ENCODE results near the gene TMEM260. TPM values are rescaled to one million over a fixed set of nuclear protein-coding genes. Genes with fewer than 3 reads are reported as not detected.
A peak's percentile ranks its signal among the peaks of the same experiment; 100 is the strongest.

TMEM260 gene
- total and polyA plus RNA-seq, 2 donors (not counting 3 experiments of a cell fraction or from before 2014, with no cell fraction given): 9.1 to 16.2 TPM

DNA sequence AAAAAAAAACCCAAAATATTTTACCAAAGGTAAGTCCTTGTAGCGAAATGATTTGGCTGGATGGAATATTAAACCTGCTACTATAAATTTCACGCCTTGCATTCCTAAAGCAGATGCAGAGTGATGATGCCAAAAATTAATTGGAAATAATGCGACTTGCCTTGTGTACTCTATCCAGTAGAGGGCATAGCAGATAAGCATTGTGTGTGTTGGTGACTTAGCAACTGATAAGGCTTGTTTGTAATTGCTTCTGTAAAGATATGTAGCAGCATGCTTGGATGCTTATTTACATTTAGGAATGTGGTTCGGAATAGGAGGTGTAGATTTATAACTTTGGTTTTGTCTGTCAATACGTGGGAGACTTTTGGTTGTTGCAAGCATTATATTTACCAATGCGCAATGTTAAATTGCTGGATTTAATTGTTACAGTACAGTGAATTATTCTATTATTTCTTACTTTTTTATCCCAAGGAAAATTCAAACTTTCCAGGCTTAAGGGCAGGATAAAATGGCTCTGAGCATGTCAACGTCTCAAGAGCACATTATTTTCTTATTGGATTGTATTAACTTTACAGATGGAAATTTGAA lies 80.5 kb downstream of the TMEM260 start:
- H3K9me1 ChIP-seq (replicated peaks; ENCODE audit: control insufficient read depth, extremely low read depth, insufficient read depth, low read length): no peaks in the 10 kb centered on the region
- intact Hi-C loops (cut with micrococcal nuclease) (loop anchor here (1.0 to 10.0 kb wide), 5 partner anchors 78 to 657 kb away; no protein-coding TSS in a partner anchor), dilution Hi-C loops (cut with MboI; ENCODE audit: extremely low pct_ligation_motif_present, low sequenced_read_pairs) (no loop called here)
- no peaks in the 10 kb centered on the region for H3K27me3 ChIP-seq (ENCODE audit: control insufficient read depth in 2 of 2, insufficient read depth in 2 of 2, low read length in 2 of 2)
- ChIA-PET POLR2A (no interaction called here), CTCF (interaction anchor here (0.7 to 3.1 kb wide), 12 partner anchors 10 to 1413 kb away, joined by 3 to 26 read pairs (median 5); no protein-coding TSS in a partner anchor)
- DNase-seq (ENCODE audit: low read depth, low spot score) (peak; percentile 61), FAIRE-seq (peak; percentile 78)
- H4K20me1 ChIP-seq (replicated peaks; ENCODE audit: control insufficient read depth, extremely low read depth, insufficient read depth, low read length): no peaks in the 10 kb centered on the region
- no peak overlapping the region for H3K4me2 ChIP-seq (ENCODE audit: insufficient read depth, low read length)
- no peaks in the 10 kb centered on the region for H3K9me3 ChIP-seq (replicated peaks; ENCODE audit: control insufficient read depth, insufficient read depth, low read length)
- H3K36me3 ChIP-seq (ENCODE audit: control insufficient read depth in 2 of 2, extremely low read depth in 1 of 2, insufficient read depth in 2 of 2, low read length in 2 of 2): no peaks in the 10 kb centered on the region
- H3K4me3 ChIP-seq (replicated peaks in 1 of 3; ENCODE audit: insufficient read depth in 1 of 3, low read depth in 1 of 3, low read length in 3 of 3): no peak overlapping the region
- no peak overlapping the region for H3K27ac ChIP-seq (ENCODE audit: insufficient read depth, low read depth, low read length)
- H3K79me2 ChIP-seq (ENCODE audit: control insufficient read depth, insufficient read depth, low read length): no peaks in the 10 kb centered on the region
- BruUV-seq (replicated peaks): no TSS peak
- H3K9ac ChIP-seq (replicated peaks; ENCODE audit: extremely low read depth, insufficient read depth, low read length): no peak overlapping the region
- no peaks in the 10 kb centered on the region for H3K4me1 ChIP-seq (ENCODE audit: control insufficient read depth, extremely low read depth, insufficient read depth, low read length)
- no peak overlapping the region for H2AFZ ChIP-seq (ENCODE audit: low read depth, low read length)
- TF ChIP-seq, protein P1, sequence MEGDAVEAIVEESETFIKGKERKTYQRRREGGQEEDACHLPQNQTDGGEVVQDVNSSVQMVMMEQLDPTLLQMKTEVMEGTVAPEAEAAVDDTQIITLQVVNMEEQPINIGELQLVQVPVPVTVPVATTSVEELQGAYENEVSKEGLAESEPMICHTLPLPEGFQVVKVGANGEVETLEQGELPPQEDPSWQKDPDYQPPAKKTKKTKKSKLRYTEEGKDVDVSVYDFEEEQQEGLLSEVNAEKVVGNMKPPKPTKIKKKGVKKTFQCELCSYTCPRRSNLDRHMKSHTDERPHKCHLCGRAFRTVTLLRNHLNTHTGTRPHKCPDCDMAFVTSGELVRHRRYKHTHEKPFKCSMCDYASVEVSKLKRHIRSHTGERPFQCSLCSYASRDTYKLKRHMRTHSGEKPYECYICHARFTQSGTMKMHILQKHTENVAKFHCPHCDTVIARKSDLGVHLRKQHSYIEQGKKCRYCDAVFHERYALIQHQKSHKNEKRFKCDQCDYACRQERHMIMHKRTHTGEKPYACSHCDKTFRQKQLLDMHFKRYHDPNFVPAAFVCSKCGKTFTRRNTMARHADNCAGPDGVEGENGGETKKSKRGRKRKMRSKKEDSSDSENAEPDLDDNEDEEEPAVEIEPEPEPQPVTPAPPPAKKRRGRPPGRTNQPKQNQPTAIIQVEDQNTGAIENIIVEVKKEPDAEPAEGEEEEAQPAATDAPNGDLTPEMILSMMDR (IDR thresholded peaks at IDR 0.05; ENCODE audit: extremely low read depth in 1 of 2, insufficient read depth in 1 of 2, low read depth in 1 of 2, low read length in 2 of 2): peak; percentile 50 to 64
- no peak for TF ChIP-seq GATA2 (IDR thresholded peaks at IDR 0.05; ENCODE audit: insufficient read depth, insufficient read length, low read depth, low read length)

DNA sequence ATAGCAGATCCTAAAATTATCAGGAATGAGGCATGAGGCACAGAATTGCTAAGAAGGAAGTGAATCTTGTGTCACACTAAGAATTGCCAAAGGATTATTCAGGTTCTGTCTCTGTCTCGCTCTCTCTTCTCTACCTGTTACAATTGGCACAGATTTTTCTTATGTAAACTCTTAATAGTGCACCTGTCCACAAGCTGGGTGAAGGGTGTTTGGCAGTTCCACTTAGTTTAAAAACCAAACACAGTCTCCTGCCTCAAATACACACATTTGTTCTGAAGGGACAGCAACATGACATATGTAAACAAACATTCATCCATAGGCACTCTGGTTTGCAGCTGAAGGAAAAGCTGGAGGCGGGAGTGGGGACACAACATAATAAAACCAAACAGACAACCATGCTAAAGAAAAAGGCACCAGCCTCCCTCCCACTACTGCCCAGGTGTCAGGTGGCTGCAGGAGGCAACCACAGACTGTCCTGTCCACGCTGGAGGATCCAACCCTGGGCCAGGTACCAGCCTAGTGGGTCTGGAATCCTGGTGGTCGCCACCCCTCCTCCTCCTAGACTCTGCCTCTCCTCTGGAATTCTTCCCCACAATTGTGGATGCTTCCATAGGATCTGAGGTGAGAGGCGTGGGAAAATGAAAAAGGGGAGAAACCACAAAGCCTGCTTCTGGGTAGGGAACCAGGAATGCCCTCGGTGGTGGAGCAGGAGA lies 81.2 kb downstream of the TMEM260 start:
- no TSS peak for BruUV-seq (replicated peaks)
- Histone ChIP-seq H3K36me3 (ENCODE audit: control insufficient read depth in 2 of 2, extremely low read depth in 1 of 2, insufficient read depth in 2 of 2, low read length in 2 of 2) (no peaks in the 10 kb centered on the region), H4K20me1 (replicated peaks; ENCODE audit: control insufficient read depth, extremely low read depth, insufficient read depth, low read length) (no peaks in the 10 kb centered on the region), H3K27me3 (ENCODE audit: control insufficient read depth in 2 of 2, insufficient read depth in 2 of 2, low read length in 2 of 2) (no peaks in the 10 kb centered on the region), H2AFZ (ENCODE audit: low read depth, low read length) (no peak overlapping the region), H3K4me2 (ENCODE audit: insufficient read depth, low read length) (no peak overlapping the region), H3K9ac (replicated peaks; ENCODE audit: extremely low read depth, insufficient read depth, low read length) (no peak overlapping the region), H3K79me2 (ENCODE audit: control insufficient read depth, insufficient read depth, low read length) (no peaks in the 10 kb centered on the region), H3K27ac (ENCODE audit: insufficient read depth, low read depth, low read length) (no peak overlapping the region), H3K4me1 (ENCODE audit: control insufficient read depth, extremely low read depth, insufficient read depth, low read length) (no peaks in the 10 kb centered on the region), H3K4me3 (replicated peaks in 1 of 3; ENCODE audit: insufficient read depth in 1 of 3, low read depth in 1 of 3, low read length in 3 of 3) (no peak overlapping the region), H3K9me1 (replicated peaks; ENCODE audit: control insufficient read depth, extremely low read depth, insufficient read depth, low read length) (no peaks in the 10 kb centered on the region), H3K9me3 (replicated peaks; ENCODE audit: control insufficient read depth, insufficient read depth, low read length) (no peaks in the 10 kb centered on the region)
- DNase-seq (ENCODE audit: low read depth, low spot score) (no peak), FAIRE-seq (no peak)
- intact Hi-C loops (cut with micrococcal nuclease) (loop anchor here (1.0 to 10.0 kb wide), 3 partner anchors 214 to 656 kb away; no protein-coding TSS in a partner anchor), dilution Hi-C loops (cut with MboI; ENCODE audit: extremely low pct_ligation_motif_present, low sequenced_read_pairs) (no loop called here)
- POLR2A ChIA-PET: no interaction called here
- CTCF ChIA-PET: interaction anchor here (1.1 to 3.1 kb wide), 2 partner anchors 633 to 718 kb away, joined by 3 to 8 read pairs; no protein-coding TSS in a partner anchor
- TF ChIP-seq POLR2AphosphoS5 (IDR thresholded peaks at IDR 0.05; ENCODE audit: insufficient read depth, low read depth, low read length) (no peak), JUN (IDR thresholded peaks at IDR 0.05; ENCODE audit: borderline replicate concordance, insufficient read depth, insufficient read length, low read depth) (no peak), POLR2A (IDR thresholded peaks at IDR 0.05; ENCODE audit: low read depth, low read length) (no peak), MYC (IDR thresholded peaks at IDR 0.05; ENCODE audit: low read depth, low read length) (no peak), GATA2 (IDR thresholded peaks at IDR 0.05; ENCODE audit: insufficient read depth, insufficient read length, low read depth, low read length) (no peak), FOS (IDR thresholded peaks at IDR 0.05; ENCODE audit: borderline replicate concordance, insufficient read depth, low read length) (no peak), EZH2 (IDR thresholded peaks at IDR 0.05; ENCODE audit: borderline replicate concordance, low read depth, low read length, severe bottlenecking) (no peak)
- TF ChIP-seq, protein P1 (IDR thresholded peaks at IDR 0.05; ENCODE audit: extremely low read depth in 1 of 2, insufficient read depth in 1 of 2, low read depth in 1 of 2, low read length in 2 of 2): no peak
- TF ChIP-seq, protein P2, sequence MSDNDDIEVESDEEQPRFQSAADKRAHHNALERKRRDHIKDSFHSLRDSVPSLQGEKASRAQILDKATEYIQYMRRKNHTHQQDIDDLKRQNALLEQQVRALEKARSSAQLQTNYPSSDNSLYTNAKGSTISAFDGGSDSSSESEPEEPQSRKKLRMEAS (IDR thresholded peaks at IDR 0.05; ENCODE audit: insufficient read depth, insufficient read length): no peak
